Measurements from ENCODE around the gene RAET1E. TPM values are rescaled to one million over a fixed set of nuclear protein-coding genes. Genes with fewer than 3 reads are reported as not detected.

The RAET1E gene
- total and polyA plus RNA-seq, 9 of the 15 experiments (the other 6 are each of a cell fraction or from before 2014, with no cell fraction given) = not detected

GRCh38 chr6:149922642-149923326, 24.9 kb upstream of the RAET1E start, which contains the start of gene RAET1G:
RAET1G (minus strand) TSS chr6:149923121; CDS start chr6:149923010, 111 bp downstream.
- CTCF ChIA-PET (ENCODE audit: low intra/inter-chr PET ratio) = no interaction called here
- intact Hi-C loops (cut with micrococcal nuclease) = no loop called here
- peaks cover 13 to 63% of the 10 kb centered on the region in 2 experiments; a peak in 4 of 5 replicates for H3K27me3 ChIP-seq (ENCODE audit: control insufficient read depth in 2 of 2, insufficient read depth in 2 of 2, low read length in 2 of 2)
- H3K27ac ChIP-seq (ENCODE audit: extremely low read depth, low read depth, low read length) = no peak within 1 kb of the TSS
- H3K36me3 ChIP-seq (ENCODE audit: control insufficient read depth, insufficient read depth, low read length) = no peaks in the 10 kb centered on the region
- POLR2A ChIA-PET = interaction anchor here (0.7 kb wide), 2 partner anchors 8 to 859 kb away, joined by 3 read pairs; no protein-coding TSS in a partner anchor
- FAIRE-seq = peak; percentile 80
- H3K79me2 ChIP-seq (ENCODE audit: control insufficient read depth, insufficient read depth, low read length) = no peaks in the 10 kb centered on the region
- H3K4me2 ChIP-seq (ENCODE audit: insufficient read depth, low read length) = peak within 1 kb of the TSS; percentile 56
- BruUV-seq (replicated peaks) = no TSS peak
- WGBS (ENCODE audit: insufficient coverage, low coverage, missing lambda C conversion rate) = 11% methylated on average over 33 of the region's 40 CpGs
- DNase-seq (ENCODE audit: extremely low read depth in 1 of 4, low spot score in 3 of 4) = peak; percentile 74 to 93 (median 89)
- no peaks in the 10 kb centered on the region for H3K9me1 ChIP-seq (ENCODE audit: control insufficient read depth, insufficient read depth, low read length)
- H3K9ac ChIP-seq (ENCODE audit: insufficient read depth in 1 of 2, low read depth in 2 of 2, low read length in 2 of 2) = peak within 1 kb of the TSS in 1 of 2 experiments; percentile 19; a peak in 1 of 4 replicates
- ATAC-seq = peak; percentile 80
- H3K4me3 ChIP-seq = 0 out of 2 replicates have a peak within 1 kb of the TSS, but pooled peaks have one; percentile 2
- peaks cover 4% of the 10 kb centered on the region; the same call in 1 of the 2 replicates for H4K20me1 ChIP-seq (replicated peaks; ENCODE audit: control insufficient read depth, insufficient read depth, low read length)
- in situ Hi-C loops (cut with MboI) = loop anchor here (5.0 to 25.0 kb wide), 3 partner anchors 80 to 885 kb away; no protein-coding TSS in a partner anchor
- peaks cover 0 to 26% of the 10 kb centered on the region in 2 experiments; a peak in 3 of 5 replicates for H3K4me1 ChIP-seq (replicated peaks in 1 of 2; ENCODE audit: control insufficient read depth in 2 of 2, insufficient read depth in 2 of 2, low read length in 2 of 2)
- no peaks in the 10 kb centered on the region for H3K9me3 ChIP-seq (replicated peaks; ENCODE audit: control insufficient read depth, insufficient read depth, low read depth, low read length)
- peak within 1 kb of the TSS; percentile 54 for H2AFZ ChIP-seq (ENCODE audit: low read depth, low read length)
- TF ChIP-seq PRDM10 (IDR thresholded peaks at IDR 0.05; ENCODE audit: partially characterized antibody) (peak; percentile 42), KDM4B (IDR thresholded peaks at IDR 0.05; ENCODE audit: borderline replicate concordance in 2 of 2, low read depth in 1 of 2) (no peak), ZNF140 (CRISPR knock-in tag; IDR thresholded peaks at IDR 0.05) (no peak), KLF13 (tag; IDR thresholded peaks at IDR 0.05; ENCODE audit: borderline replicate concordance, low read depth) (0 out of 2 replicates have a peak, but pooled peaks have one; percentile 51), KAT8 (IDR thresholded peaks at IDR 0.05; ENCODE audit: low read depth) (no peak), ZNF778 (CRISPR knock-in tag; IDR thresholded peaks at IDR 0.05) (no peak), MIER1 (IDR thresholded peaks at IDR 0.05; ENCODE audit: low read depth) (no peak), SNRNP70 (optimal IDR thresholded peaks at IDR 0.05; ENCODE audit: low read depth, low read length) (no peak), PML (IDR thresholded peaks at IDR 0.05; ENCODE audit: low read length) (no peak), THAP12 (CRISPR knock-in tag; IDR thresholded peaks at IDR 0.05) (0 out of 2 replicates have a peak, but pooled peaks have one; percentile 9), KAT2B (IDR thresholded peaks at IDR 0.05; ENCODE audit: low read depth, low read length) (no peak), FOXM1 (IDR thresholded peaks at IDR 0.05; ENCODE audit: low read depth) (no peak), FOXM1 (CRISPR knock-in tag; IDR thresholded peaks at IDR 0.05; ENCODE audit: low read depth) (no peak)

Measured in K562 (cell line).